Body of pancreas (tissue), 4 donors: Measurements from ENCODE around the gene ADPRHL1.

ENCODE experiments used
- POLR2A ChIP-seq, 3 donors: fragments of 450-650 bp; IDR thresholded peaks; one replicate each; pipeline ENCODE4 v1.6.1; 2016; ENCODE audit warnings: antibody characterized with exemption in 3 of 3, mild to moderate bottlenecking in 2 of 3
- TF ChIP-seq, protein P1 (sequence below), 7 experiments: fragments of 450-650 bp in 4 of 7; fragments of 200-600 bp in 3 of 7; sonication (generic) in 3 of 7; IDR thresholded peaks; one replicate each; pipeline ENCODE4 v1.5.1; 2016 to 2019; ENCODE audit warnings: antibody characterized with exemption in 7 of 7

DNA sequence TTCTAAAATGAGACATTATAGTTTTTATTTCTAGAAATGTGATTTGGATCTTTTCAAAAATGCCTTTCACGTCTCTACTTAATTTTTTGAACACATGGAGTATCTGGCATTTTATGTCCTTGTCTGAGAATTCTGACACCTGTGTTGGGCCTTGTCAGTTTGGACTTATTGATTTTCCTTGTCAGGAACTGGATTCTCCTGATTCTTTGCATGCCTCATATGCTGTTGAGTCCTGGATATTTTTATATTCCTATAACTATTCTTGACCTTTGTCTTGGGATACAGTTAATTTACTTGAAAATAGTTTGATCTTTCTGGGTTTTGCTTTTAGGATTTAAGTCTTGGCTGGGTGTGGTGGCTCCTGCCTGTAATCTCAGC lies 10.3 kb downstream of the ADPRHL1 start:
- TF ChIP-seq, protein P1, sequence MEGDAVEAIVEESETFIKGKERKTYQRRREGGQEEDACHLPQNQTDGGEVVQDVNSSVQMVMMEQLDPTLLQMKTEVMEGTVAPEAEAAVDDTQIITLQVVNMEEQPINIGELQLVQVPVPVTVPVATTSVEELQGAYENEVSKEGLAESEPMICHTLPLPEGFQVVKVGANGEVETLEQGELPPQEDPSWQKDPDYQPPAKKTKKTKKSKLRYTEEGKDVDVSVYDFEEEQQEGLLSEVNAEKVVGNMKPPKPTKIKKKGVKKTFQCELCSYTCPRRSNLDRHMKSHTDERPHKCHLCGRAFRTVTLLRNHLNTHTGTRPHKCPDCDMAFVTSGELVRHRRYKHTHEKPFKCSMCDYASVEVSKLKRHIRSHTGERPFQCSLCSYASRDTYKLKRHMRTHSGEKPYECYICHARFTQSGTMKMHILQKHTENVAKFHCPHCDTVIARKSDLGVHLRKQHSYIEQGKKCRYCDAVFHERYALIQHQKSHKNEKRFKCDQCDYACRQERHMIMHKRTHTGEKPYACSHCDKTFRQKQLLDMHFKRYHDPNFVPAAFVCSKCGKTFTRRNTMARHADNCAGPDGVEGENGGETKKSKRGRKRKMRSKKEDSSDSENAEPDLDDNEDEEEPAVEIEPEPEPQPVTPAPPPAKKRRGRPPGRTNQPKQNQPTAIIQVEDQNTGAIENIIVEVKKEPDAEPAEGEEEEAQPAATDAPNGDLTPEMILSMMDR (IDR thresholded peaks at IDR 0.05), result no peak
- no peak for TF ChIP-seq POLR2A (IDR thresholded peaks at IDR 0.05)
